Stimulated activated effector memory CD8-positive, alpha-beta T cell treated with anti-CD3 and anti-CD28 coated beads, Interleukin-12 subunit alpha, Interleukin-12 subunit beta, amount 100 ng/mL, for 72 hours (primary cell): ENCODE measurements around the gene ASB5.

Experiments
- ATAC-seq: fragments of 150-1000 bp; cut with Tn5 transposase; 2 replicates; pipeline ENCODE4 v1.10.0; 2021
- DNase-seq, 2 donors: peaks; one replicate each; pipeline ENCODE4 v3.0.0; 2021 to 2022; ENCODE audit warnings: low spot score in 2 of 2
- H3K27ac Mint-ChIP-seq: one replicate; pipeline ENCODE4 v1.8.0; 2022; ENCODE audit warnings: mild to moderate bottlenecking, mixed read lengths
- H3K36me3 Mint-ChIP-seq: one replicate; pipeline ENCODE4 v1.8.0; 2022; ENCODE audit warnings: mild to moderate bottlenecking, mixed read lengths
- H3K4me1 Mint-ChIP-seq: one replicate; pipeline ENCODE4 v1.8.0; 2022; ENCODE audit warnings: mixed read lengths
- H3K4me3 Mint-ChIP-seq: one replicate; pipeline ENCODE4 v1.8.0; 2022; ENCODE audit warnings: mild to moderate bottlenecking, mixed read lengths
- H3K9me3 Mint-ChIP-seq: one replicate; pipeline ENCODE4 v1.8.0; 2022; ENCODE audit warnings: mixed read lengths

ASB5 gene

GRCh38 chr4:176210579-176211296 lies 58.3 kb downstream of the ASB5 start:
- Mint-ChIP-seq H3K4me3 (no peak overlapping the region), H3K36me3 (no peaks in the 10 kb centered on the region), H3K27ac (no peak overlapping the region), H3K9me3 (no peaks in the 10 kb centered on the region), H3K4me1 (no peaks in the 10 kb centered on the region)
- ATAC-seq (no peak), DNase-seq (no peak)

GRCh38 chr4:176210101-176210500 lies 58.9 kb downstream of the ASB5 start:
- Mint-ChIP-seq H3K36me3 (no peaks in the 10 kb centered on the region), H3K27ac (no peak overlapping the region), H3K4me1 (no peaks in the 10 kb centered on the region), H3K4me3 (no peak overlapping the region), H3K9me3 (no peaks in the 10 kb centered on the region)
- ATAC-seq (no peak), DNase-seq (no peak)

GRCh38 chr4:176209535-176209934 lies 59.5 kb downstream of the ASB5 start:
- Mint-ChIP-seq H3K9me3 (no peaks in the 10 kb centered on the region), H3K27ac (no peak overlapping the region), H3K4me1 (no peaks in the 10 kb centered on the region), H3K4me3 (no peak overlapping the region), H3K36me3 (no peaks in the 10 kb centered on the region)
- ATAC-seq (no peak), DNase-seq (no peak)

GRCh38 chr4:176207839-176208238 lies 61.2 kb downstream of the ASB5 start:
- H3K4me1 Mint-ChIP-seq: no peaks in the 10 kb centered on the region
- H3K9me3 Mint-ChIP-seq: no peaks in the 10 kb centered on the region
- H3K4me3 Mint-ChIP-seq: no peak overlapping the region
- no peaks in the 10 kb centered on the region for H3K36me3 Mint-ChIP-seq
- DNase-seq (no peak), ATAC-seq (no peak)
- H3K27ac Mint-ChIP-seq: no peak overlapping the region

- H3K9me3 Mint-ChIP-seq: no peaks in the 10 kb centered on the region
- H3K27ac Mint-ChIP-seq: no peak overlapping the region
Observed at GRCh38 chr4:176205299-176205698, 63.7 kb downstream of the ASB5 start.

GRCh38 chr4:176198316-176198903 lies 70.6 kb downstream of the ASB5 start:
- Mint-ChIP-seq H3K4me1 (peaks cover 18% of the 10 kb centered on the region), H3K36me3 (peaks cover 13% of the 10 kb centered on the region), H3K4me3 (no peak overlapping the region), H3K27ac (no peak overlapping the region), H3K9me3 (no peaks in the 10 kb centered on the region)
- DNase-seq: no peak
- no peak for ATAC-seq

More at GRCh38 chr4:176205299-176205698, 63.7 kb downstream of the ASB5 start:
- H3K36me3 Mint-ChIP-seq: no peaks in the 10 kb centered on the region
- ATAC-seq (no peak), DNase-seq (no peak)
- H3K4me1 Mint-ChIP-seq: no peaks in the 10 kb centered on the region
- H3K4me3 Mint-ChIP-seq: no peak overlapping the region

GRCh38 chr4:176195184-176195978 lies 73.6 kb downstream of the ASB5 start, which contains the start of gene SPATA4:
Gene SPATA4, minus strand, starts transcription at chr4:176195585. Its CDS starts 23 bp downstream, at chr4:176195562.
- Mint-ChIP-seq H3K27ac (peak within 1 kb of the TSS; percentile 93), H3K4me1 (peaks cover 18% of the 10 kb centered on the region), H3K9me3 (no peaks in the 10 kb centered on the region), H3K4me3 (peak within 1 kb of the TSS; percentile 71), H3K36me3 (peaks cover 13% of the 10 kb centered on the region)
- ATAC-seq: peak; percentile 91
- peak; percentile 81 to 96 for DNase-seq

- ATAC-seq (peak; percentile 88), DNase-seq (no peak)
- H3K4me3 Mint-ChIP-seq: no peak overlapping the region
- peaks cover 13% of the 10 kb centered on the region for H3K36me3 Mint-ChIP-seq
- no peak overlapping the region for H3K27ac Mint-ChIP-seq
- no peaks in the 10 kb centered on the region for H3K9me3 Mint-ChIP-seq
- peaks cover 18% of the 10 kb centered on the region for H3K4me1 Mint-ChIP-seq
Observed at GRCh38 chr4:176193938-176194337, 75.1 kb downstream of the ASB5 start.

GRCh38 chr4:176193126-176193525 lies 75.9 kb downstream of the ASB5 start:
- H3K4me3 Mint-ChIP-seq: no peak overlapping the region
- peaks cover 18% of the 10 kb centered on the region for H3K4me1 Mint-ChIP-seq
- DNase-seq (no peak), ATAC-seq (no peak)
- H3K27ac Mint-ChIP-seq: no peak overlapping the region
- H3K9me3 Mint-ChIP-seq: no peaks in the 10 kb centered on the region
- H3K36me3 Mint-ChIP-seq: peaks cover 13% of the 10 kb centered on the region

- H3K36me3 Mint-ChIP-seq: peaks cover 13% of the 10 kb centered on the region
- H3K27ac Mint-ChIP-seq: no peak overlapping the region
- DNase-seq (no peak), ATAC-seq (no peak)
- H3K4me1 Mint-ChIP-seq: peaks cover 18% of the 10 kb centered on the region
- no peaks in the 10 kb centered on the region for H3K9me3 Mint-ChIP-seq
- no peak overlapping the region for H3K4me3 Mint-ChIP-seq
Observed at GRCh38 chr4:176191974-176192373, 77.0 kb downstream of the ASB5 start.

- no peak overlapping the region for H3K27ac Mint-ChIP-seq
- H3K4me3 Mint-ChIP-seq: no peak overlapping the region
- H3K9me3 Mint-ChIP-seq: no peaks in the 10 kb centered on the region
- peaks cover 5% of the 10 kb centered on the region for H3K36me3 Mint-ChIP-seq
- DNase-seq: no peak
- peaks cover 10% of the 10 kb centered on the region for H3K4me1 Mint-ChIP-seq
- ATAC-seq: no peak
Observed at GRCh38 chr4:176189891-176190795, 78.9 kb downstream of the ASB5 start.

GRCh38 chr4:176188654-176189053 lies 80.4 kb downstream of the ASB5 start:
- ATAC-seq: no peak
- no peak for DNase-seq
- no peak overlapping the region for H3K4me3 Mint-ChIP-seq
- H3K4me1 Mint-ChIP-seq: peaks cover under 1% of the 10 kb centered on the region
- no peak overlapping the region for H3K27ac Mint-ChIP-seq
- no peaks in the 10 kb centered on the region for H3K9me3 Mint-ChIP-seq
- no peaks in the 10 kb centered on the region for H3K36me3 Mint-ChIP-seq

- ATAC-seq: peak; percentile 96
- no peak for DNase-seq
- Mint-ChIP-seq H3K27ac (no peak overlapping the region), H3K9me3 (no peaks in the 10 kb centered on the region), H3K36me3 (no peaks in the 10 kb centered on the region), H3K4me1 (no peaks in the 10 kb centered on the region), H3K4me3 (no peak overlapping the region)
Observed at GRCh38 chr4:176187624-176188023, 81.4 kb downstream of the ASB5 start.

GRCh38 chr4:176186671-176187395 lies 82.2 kb downstream of the ASB5 start:
- DNase-seq (no peak), ATAC-seq (no peak)
- Mint-ChIP-seq H3K9me3 (no peaks in the 10 kb centered on the region), H3K4me3 (no peak overlapping the region), H3K27ac (no peak overlapping the region), H3K36me3 (no peaks in the 10 kb centered on the region), H3K4me1 (no peaks in the 10 kb centered on the region)
